Mesenteric fat pad (tissue), 1 donor: ENCODE data around the gene CHST12. TPM values are rescaled to one million over a fixed set of nuclear protein-coding genes. Genes with fewer than 3 reads are reported as not detected.

ENCODE experiments used
- DNase-seq: peaks from one replicate; pipeline ENCODE4 v3.0.0-alpha.2; 2020; ENCODE audit warnings: low spot score
- long read RNA-seq: library from polyadenylated mRNA; unstranded; transcript quantifications from one replicate; pipeline ENCODE4 v2.0.0, GENCODE V29; 2020
- total RNA-seq: library from RNA; stranded (reverse); fragmentation: NEBNext Ultra II Directional; extraction: Animal tissue kit (Norgen Biotek cat#: 25700); gene quantifications from one replicate; pipeline ENCODE4 v1.2.1, GENCODE V29; 2021
- donor health status: DM: yes; HTN: yes; CAD: no.

CHST12 gene
- total RNA-seq = 19.2 TPM
- long read RNA-seq, full-length matches to known transcripts = 138 of 193 reads
- long read RNA-seq, partial matches to known transcripts = 15 of 193 reads
- long read RNA-seq, other reads (novel, unspliced or antisense) = 40 of 193 reads

- DNase-seq = peak; percentile 98
Observed at GRCh38 chr7:2403014-2403717, at the start of gene CHST12. Gene CHST12, plus strand, starts transcription at chr7:2403611. Its CDS starts 29,029 bp downstream, at chr7:2432640.

- peak; percentile 97 for DNase-seq
Observed at GRCh38 chr7:2353936-2354185, 49.5 kb upstream of the CHST12 start.

- peak; percentile 96 for DNase-seq
Observed at GRCh38 chr7:2354186-2354938, 49.0 kb upstream of the CHST12 start, which contains the start of gene EIF3B. Gene EIF3B, plus strand, starts transcription at chr7:2354827. Its CDS starts 95 bp downstream, at chr7:2354922.

GRCh38 chr7:2354939-2355704 is 48.3 kb upstream of the CHST12 start:
- DNase-seq = no peak

GRCh38 chr7:2355705-2356008 is 47.8 kb upstream of the CHST12 start:
- DNase-seq = no peak

GRCh38 chr7:2357165-2357564 is 46.2 kb upstream of the CHST12 start:
- no peak for DNase-seq

- DNase-seq = no peak
Observed at GRCh38 chr7:2357571-2357970, 45.8 kb upstream of the CHST12 start.

GRCh38 chr7:2358968-2359527 is 44.4 kb upstream of the CHST12 start:
- no peak for DNase-seq

- DNase-seq = no peak
Observed at GRCh38 chr7:2359610-2360009, 43.8 kb upstream of the CHST12 start.

GRCh38 chr7:2360796-2361195 is 42.6 kb upstream of the CHST12 start:
- DNase-seq = no peak

GRCh38 chr7:2362385-2363088 is 40.9 kb upstream of the CHST12 start:
- DNase-seq = no peak

GRCh38 chr7:2369139-2369538 is 34.3 kb upstream of the CHST12 start:
- no peak for DNase-seq

- no peak for DNase-seq
Observed at GRCh38 chr7:2371329-2371728, 32.1 kb upstream of the CHST12 start.

GRCh38 chr7:2372724-2373123 is 30.7 kb upstream of the CHST12 start:
- no peak for DNase-seq

- DNase-seq = no peak
Observed at GRCh38 chr7:2373124-2373556, 30.3 kb upstream of the CHST12 start.

GRCh38 chr7:2373646-2374045 is 29.8 kb upstream of the CHST12 start:
- DNase-seq = no peak

- DNase-seq = no peak
Observed at GRCh38 chr7:2374401-2374800, 29.0 kb upstream of the CHST12 start.

GRCh38 chr7:2374830-2375728 is 28.3 kb upstream of the CHST12 start:
- no peak for DNase-seq

GRCh38 chr7:2376351-2377154 is 26.9 kb upstream of the CHST12 start:
- no peak for DNase-seq
